Esophagus squamous epithelium (tissue), 4 donors: ENCODE measurements around the gene NUTM2B.
"Not testable (repeated sequence)": the region's sequence is repeated elsewhere in the genome, so short reads cannot be mapped to it uniquely, and the experiment has no call there.

Experiments used
- CTCF ChIP-seq, 6 experiments: fragments of 450-650 bp in 4 of 6; fragments of 200-600 bp in 2 of 6; sonication (generic) in 2 of 6; IDR thresholded peaks; one replicate each; pipeline ENCODE4 v1.5.1; 2016 to 2019; ENCODE audit warnings: antibody characterized with exemption in 6 of 6, mild to moderate bottlenecking in 4 of 6, moderate library complexity in 4 of 6
- POLR2A ChIP-seq, 4 donors: fragments of 450-650 bp; IDR thresholded peaks; one replicate each; pipeline ENCODE4 v1.6.1; 2017; ENCODE audit warnings: antibody characterized with exemption in 4 of 4, mild to moderate bottlenecking in 4 of 4, moderate library complexity in 3 of 4

- not testable (repeated sequence) for TF ChIP-seq CTCF, POLR2A (IDR thresholded peaks at IDR 0.05)
Measured at GRCh38 chr10:79726620-79727019, 23.6 kb downstream of the NUTM2B start.
